Mesodermal cell (in vitro differentiated cells): Measurements from ENCODE around the gene HHIP.

Source experiments
- H3K27ac ChIP-seq: 2 replicates; pipeline ENCODE4 v1.7.0; 2013; ENCODE audit warnings: mild to moderate bottlenecking, low read depth, low read length, moderate library complexity; ENCODE audit not compliant: severe bottlenecking
- H3K36me3 ChIP-seq: 2 replicates; pipeline ENCODE4 v1.7.1; 2013; ENCODE audit warnings: mild to moderate bottlenecking, low read length, moderate library complexity; ENCODE audit not compliant: control insufficient read depth, insufficient read depth
- H3K4me1 ChIP-seq: one replicate; pipeline ENCODE4 v1.7.1; 2013; ENCODE audit warnings: mild to moderate bottlenecking, low read length; ENCODE audit not compliant: insufficient read depth, control insufficient read depth, poor library complexity, severe bottlenecking
- H3K4me3 ChIP-seq: 2 replicates; pipeline ENCODE4 v1.7.0; 2013; ENCODE audit warnings: low read length, control low read depth, mild to moderate bottlenecking; ENCODE audit not compliant: insufficient read depth, poor library complexity, severe bottlenecking; ENCODE audit errors: extremely low read depth
- H3K9me3 ChIP-seq: 2 replicates; pipeline ENCODE4 v1.7.1; 2013; ENCODE audit warnings: mild to moderate bottlenecking, low read length, moderate library complexity; ENCODE audit not compliant: control insufficient read depth
- WGBS, 2 experiments: methylation state at CpG; one replicate each; pipeline ENCODE4 v1.1.5; 2013; ENCODE audit warnings: missing lambda C conversion rate in 2 of 2; ENCODE audit not compliant: insufficient coverage in 2 of 2; 5-methylcytosine and 5-hydroxymethylcytosine counted together

The HHIP gene

DNA sequence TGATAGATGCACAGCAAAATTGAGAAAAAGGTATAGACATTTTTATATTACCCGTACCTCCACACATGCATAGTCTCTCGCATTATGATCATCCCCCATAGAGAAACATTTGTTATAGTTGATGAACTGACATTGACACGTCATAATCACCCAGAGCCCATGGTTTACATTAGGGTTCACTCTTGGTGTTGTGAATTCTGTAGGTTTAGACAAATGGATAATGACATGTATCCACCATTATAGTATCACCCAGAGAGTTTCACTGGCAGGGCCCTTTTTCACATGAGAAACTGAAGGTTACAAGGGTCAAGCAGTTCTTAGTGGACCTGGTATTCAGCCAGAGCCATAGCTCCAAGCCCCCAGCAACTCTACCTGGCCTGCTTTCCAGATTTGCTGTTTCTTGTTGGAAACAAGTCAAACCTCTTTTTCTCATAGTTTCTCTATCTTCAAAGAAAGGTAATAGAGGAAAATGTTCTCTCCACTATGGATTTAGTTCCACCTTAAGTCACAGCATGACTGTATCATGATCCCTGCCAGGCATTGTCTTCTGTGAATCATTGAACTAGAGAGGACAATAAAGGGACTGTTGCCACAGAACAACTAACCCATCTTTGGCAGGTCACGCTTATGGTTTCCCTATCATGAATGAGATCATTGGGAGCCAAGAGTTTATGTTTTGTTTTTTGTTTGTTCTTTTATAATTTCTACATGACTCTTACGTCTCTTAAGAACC lies 64.0 kb downstream of the HHIP start:
- H3K4me1 ChIP-seq = peaks cover 27% of the 10 kb centered on the region
- WGBS, 2 experiments = no CpG with 5 or more reads among the region's 5 CpGs
- no peaks in the 10 kb centered on the region for H3K9me3 ChIP-seq
- H3K36me3 ChIP-seq = no peaks in the 10 kb centered on the region
- no peak overlapping the region for H3K27ac ChIP-seq
- H3K4me3 ChIP-seq = no peak overlapping the region

DNA sequence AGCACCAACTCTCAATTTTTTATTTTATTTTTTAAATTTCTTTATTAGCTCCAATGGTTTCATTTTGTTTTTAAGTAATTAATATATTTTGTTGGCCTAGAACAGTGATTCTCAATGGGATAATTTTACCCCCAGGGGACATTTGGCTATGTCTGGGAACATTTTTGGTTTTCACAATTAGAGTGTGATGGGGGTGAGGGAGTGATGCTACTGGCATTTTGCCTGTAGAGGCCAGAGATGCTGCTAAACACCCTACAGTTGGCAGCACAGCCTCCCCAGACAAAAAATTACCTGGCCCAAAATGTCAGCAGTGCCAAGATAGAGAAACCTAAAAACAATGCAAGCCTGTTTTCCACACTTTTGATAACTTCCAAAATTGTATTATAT lies 64.6 kb downstream of the HHIP start:
- H3K9me3 ChIP-seq = no peaks in the 10 kb centered on the region
- peaks cover 27% of the 10 kb centered on the region for H3K4me1 ChIP-seq
- H3K36me3 ChIP-seq = no peaks in the 10 kb centered on the region
- no peak overlapping the region for H3K27ac ChIP-seq
- no peak overlapping the region for H3K4me3 ChIP-seq

DNA sequence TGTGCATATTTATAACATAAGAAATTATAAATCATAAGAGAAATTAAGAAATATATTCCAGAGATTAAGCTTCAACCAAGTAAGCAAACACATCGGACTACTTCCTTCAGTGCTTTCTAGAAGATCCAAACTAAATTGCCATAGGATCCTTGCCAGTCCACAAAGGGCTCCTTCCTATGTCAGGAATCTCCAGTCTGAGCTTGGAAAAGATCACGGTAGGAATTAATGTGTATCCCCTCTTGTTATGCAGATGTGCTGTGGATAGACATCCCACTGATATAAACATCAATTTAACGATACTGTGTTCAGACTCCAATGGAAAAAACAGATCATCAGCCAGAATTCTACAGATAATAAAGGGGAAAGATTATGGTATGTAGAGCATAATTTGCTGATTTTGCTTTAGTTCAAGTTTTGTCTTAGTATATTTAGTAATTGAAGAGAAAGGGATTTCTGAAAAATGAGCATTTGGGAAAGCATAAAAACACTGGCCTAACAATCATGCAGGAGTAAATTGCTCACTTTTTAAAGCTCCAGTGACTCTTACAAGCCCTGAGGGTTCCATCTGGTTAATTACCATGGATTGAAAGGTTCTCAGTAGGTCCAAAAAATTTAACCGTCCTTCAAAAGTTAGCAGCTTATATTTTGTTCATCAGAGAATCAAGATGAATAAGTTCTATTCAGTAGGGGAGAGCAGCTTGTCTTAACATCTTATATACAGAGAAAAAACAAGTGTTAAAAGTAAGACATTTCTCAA lies 65.9 kb downstream of the HHIP start:
- WGBS, 2 experiments = 92% methylated on average over 2 of the region's 4 CpGs; no CpG with 5 or more reads in 1 of the 2 experiments
- H3K36me3 ChIP-seq = no peaks in the 10 kb centered on the region
- no peak overlapping the region for H3K27ac ChIP-seq
- H3K4me3 ChIP-seq = no peak overlapping the region
- H3K9me3 ChIP-seq = no peaks in the 10 kb centered on the region
- H3K4me1 ChIP-seq = peaks cover 27% of the 10 kb centered on the region

DNA sequence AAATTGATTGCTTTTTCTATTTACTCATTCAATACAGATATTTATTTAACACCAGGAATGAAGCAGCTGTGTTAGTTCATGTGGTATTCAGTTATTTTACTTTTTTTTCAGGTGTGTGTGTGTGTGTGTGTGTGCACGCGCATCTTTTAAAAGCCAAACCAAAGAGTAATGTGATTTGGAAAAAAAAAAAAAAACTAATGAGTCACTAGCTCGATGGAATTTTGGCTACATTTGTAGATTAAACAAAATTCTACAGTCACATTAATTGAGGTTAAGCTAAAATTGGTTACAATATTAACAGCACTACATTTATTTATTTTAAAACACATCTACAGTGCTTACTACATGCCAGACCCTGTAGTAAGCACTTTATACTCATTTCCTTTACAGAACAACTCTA lies 66.8 kb downstream of the HHIP start:
- Histone ChIP-seq H3K27ac (no peak overlapping the region), H3K9me3 (no peaks in the 10 kb centered on the region), H3K4me3 (no peak overlapping the region), H3K4me1 (peaks cover 27% of the 10 kb centered on the region), H3K36me3 (no peaks in the 10 kb centered on the region)
- 60% methylated on average over 1 of the region's 3 CpGs; no CpG with 5 or more reads in 1 of the 2 experiments for WGBS, 2 experiments

DNA sequence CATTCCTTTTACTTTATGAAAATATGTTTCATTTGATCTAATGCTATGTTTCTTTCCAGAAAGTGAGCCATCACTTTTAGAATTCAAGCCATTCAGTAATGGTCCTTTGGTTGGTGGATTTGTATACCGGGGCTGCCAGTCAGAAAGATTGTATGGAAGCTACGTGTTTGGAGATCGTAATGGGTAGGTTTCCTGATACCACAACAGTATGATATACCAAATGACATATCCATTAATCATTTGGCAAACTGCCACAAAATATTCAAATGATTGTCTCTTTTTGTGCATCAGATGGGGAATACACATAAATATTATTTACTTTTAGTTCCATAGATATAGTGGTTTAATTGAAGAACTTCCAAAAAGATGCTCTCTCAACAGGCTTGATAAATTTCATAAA lies 68.2 kb downstream of the HHIP start:
- Histone ChIP-seq H3K4me1 (peaks cover 18% of the 10 kb centered on the region), H3K9me3 (no peaks in the 10 kb centered on the region), H3K27ac (no peak overlapping the region), H3K36me3 (no peaks in the 10 kb centered on the region), H3K4me3 (no peak overlapping the region)
- WGBS, 2 experiments = no CpG with 5 or more reads among the region's 3 CpGs

DNA sequence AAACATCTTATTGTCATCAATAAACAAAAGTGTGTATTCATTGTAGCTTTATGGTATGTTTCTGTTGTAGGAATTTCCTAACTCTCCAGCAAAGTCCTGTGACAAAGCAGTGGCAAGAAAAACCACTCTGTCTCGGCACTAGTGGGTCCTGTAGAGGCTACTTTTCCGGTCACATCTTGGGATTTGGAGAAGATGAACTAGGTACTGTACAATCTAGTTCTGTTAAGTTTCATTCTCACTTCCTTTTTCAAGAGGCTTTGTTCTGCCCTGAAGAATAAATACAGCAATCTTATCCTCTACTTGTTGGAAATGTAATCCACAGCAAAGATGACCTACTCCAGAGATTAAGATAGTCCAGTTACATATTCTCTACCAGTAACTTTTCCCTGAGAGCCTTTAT lies 69.3 kb downstream of the HHIP start:
- H3K4me1 ChIP-seq = peaks cover 9% of the 10 kb centered on the region
- no peak overlapping the region for H3K27ac ChIP-seq
- no peaks in the 10 kb centered on the region for H3K36me3 ChIP-seq
- WGBS, 2 experiments = 85 to 100% methylated on average over 1 to 2 of the region's 2 CpGs
- H3K4me3 ChIP-seq = no peak overlapping the region
- H3K9me3 ChIP-seq = no peaks in the 10 kb centered on the region

DNA sequence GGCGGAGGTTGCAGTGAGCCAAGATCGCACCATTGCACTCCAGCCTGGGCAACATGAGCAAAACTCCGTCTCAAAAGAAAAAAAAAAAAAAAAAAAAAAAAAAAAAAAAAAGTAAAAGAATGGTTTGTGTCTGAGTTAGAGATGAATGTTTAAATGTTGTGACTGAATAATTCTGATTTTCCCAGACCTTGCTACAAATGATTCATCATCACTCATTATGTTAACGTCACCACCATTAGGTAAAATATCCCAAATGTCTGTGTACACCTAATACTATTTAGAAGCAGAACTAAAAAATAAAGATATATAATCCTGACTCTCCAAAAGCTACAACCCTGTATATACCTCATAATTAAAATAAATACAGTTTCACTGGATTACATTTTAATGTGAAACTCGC lies 70.8 kb downstream of the HHIP start:
- no peaks in the 10 kb centered on the region for H3K9me3 ChIP-seq
- H3K4me3 ChIP-seq = no peak overlapping the region
- WGBS, 2 experiments = 100% methylated on average over 1 of the region's 5 CpGs; no CpG with 5 or more reads in 1 of the 2 experiments
- no peak overlapping the region for H3K27ac ChIP-seq
- H3K36me3 ChIP-seq = no peaks in the 10 kb centered on the region
- peaks cover 5% of the 10 kb centered on the region for H3K4me1 ChIP-seq

DNA sequence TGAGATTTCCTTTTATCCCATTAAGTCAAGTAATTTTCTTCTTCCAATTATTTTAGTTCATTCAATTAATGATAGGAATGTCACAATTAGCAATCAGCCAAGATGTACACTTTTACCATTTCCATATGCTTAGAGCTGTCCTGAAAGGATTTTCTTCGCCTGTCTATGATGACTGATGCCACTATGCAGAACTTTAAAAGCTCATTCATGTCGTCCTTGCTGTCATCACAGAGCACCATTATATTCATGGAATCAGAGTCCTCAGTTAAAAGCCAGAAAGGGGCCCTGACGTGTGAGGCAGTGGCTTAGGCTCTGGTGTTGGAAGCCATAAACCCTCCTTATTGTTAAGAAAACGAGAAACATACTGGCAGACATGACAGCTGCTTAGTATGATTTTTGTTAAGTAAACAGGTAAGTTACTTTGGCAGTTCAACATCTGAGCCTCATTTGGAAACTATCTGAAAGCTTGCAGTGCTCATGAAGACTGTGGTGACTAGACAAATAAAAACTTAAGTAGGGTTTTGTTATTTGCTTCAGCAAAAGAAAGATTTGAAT lies 73.1 kb downstream of the HHIP start:
- Histone ChIP-seq H3K4me1 (peaks cover 5% of the 10 kb centered on the region), H3K9me3 (no peaks in the 10 kb centered on the region), H3K27ac (no peak overlapping the region), H3K36me3 (no peaks in the 10 kb centered on the region), H3K4me3 (no peak overlapping the region)
- WGBS, 2 experiments = 92 to 100% methylated on average over 3 to 4 of the region's 4 CpGs

DNA sequence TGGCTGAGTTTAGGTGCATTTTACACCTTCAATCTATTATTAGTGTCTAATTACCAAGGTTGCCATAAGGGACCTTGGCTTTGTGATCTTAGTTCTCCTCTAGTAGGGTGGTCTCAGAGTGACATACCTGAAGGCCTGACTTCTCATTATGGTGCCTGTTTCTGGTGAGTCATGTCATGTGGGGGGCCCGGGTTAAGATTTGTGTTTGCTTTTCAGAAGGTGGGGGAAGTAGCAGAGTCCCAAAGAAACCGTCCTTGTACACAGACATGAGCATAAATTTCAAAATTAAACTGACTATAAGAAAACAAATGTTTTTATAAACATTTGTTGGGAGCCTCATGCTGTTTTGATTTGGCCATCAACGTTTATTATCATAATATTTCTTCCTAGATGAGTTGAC lies 74.5 kb downstream of the HHIP start:
- H3K4me3 ChIP-seq = no peak overlapping the region
- H3K4me1 ChIP-seq = peaks cover 5% of the 10 kb centered on the region
- H3K36me3 ChIP-seq = no peaks in the 10 kb centered on the region
- H3K9me3 ChIP-seq = no peaks in the 10 kb centered on the region
- no peak overlapping the region for H3K27ac ChIP-seq
- WGBS, 2 experiments = no CpG with 5 or more reads among the region's 3 CpGs

DNA sequence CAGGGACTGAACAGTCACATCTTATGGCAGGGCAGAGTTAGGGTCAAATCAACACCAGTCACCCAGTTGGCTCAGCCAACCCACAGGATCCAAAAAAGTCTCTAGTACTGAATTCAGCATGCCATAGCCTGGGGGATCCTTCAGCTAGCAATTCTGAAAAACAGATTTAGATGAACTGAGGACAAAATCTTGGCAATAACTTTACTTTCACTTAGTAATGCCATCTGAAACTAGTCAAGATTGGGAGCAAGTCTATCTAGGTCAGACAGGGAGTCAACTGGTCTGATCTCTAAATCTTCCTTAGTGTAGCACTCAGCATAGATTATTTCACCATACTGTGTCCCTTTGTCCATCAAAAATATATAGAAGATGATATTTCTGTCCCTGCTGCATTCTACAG lies 76.0 kb downstream of the HHIP start:
- no peaks in the 10 kb centered on the region for H3K9me3 ChIP-seq
- H3K4me1 ChIP-seq = peaks cover 5% of the 10 kb centered on the region
- H3K36me3 ChIP-seq = no peaks in the 10 kb centered on the region
- H3K4me3 ChIP-seq = no peak overlapping the region
- no peak overlapping the region for H3K27ac ChIP-seq

DNA sequence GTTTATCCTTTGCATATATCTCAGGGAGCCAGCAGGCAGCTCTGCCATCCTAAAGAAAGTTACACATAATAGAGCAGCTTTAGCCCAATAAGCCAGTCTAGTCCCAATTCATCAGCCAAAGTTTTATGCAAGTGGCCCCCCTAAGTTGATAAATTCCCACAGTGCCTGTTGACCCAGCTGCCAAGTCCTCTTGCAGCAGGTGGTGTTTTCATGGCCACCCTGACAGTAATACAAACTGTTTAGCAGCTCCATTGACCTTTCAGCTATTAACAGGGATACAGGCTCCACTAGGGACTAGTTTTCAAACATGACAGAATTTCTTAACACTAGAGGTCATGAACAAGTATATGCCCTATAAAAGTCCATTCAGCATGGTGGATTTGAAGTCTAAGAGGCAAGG lies 77.5 kb downstream of the HHIP start:
- H3K9me3 ChIP-seq = no peaks in the 10 kb centered on the region
- peaks cover 5% of the 10 kb centered on the region for H3K4me1 ChIP-seq
- H3K27ac ChIP-seq = no peak overlapping the region
- H3K4me3 ChIP-seq = no peak overlapping the region
- no peaks in the 10 kb centered on the region for H3K36me3 ChIP-seq
